Keratinocyte (primary cell): Measurements from ENCODE around the gene KRT37. TPM values are rescaled to one million over a fixed set of nuclear protein-coding genes. Genes with fewer than 3 reads are reported as not detected.
"Not testable (repeated sequence)": the region's sequence is repeated elsewhere in the genome, so short reads cannot be mapped to it uniquely, and the experiment has no call there.

ENCODE experiments used
- DNase-seq: peaks from one replicate; pipeline ENCODE4 v3.0.0-alpha.2; 2011; ENCODE audit warnings: low read depth, missing footprints, low spot score
- FAIRE-seq: peaks from 2 replicates; lab custom pipeline; 2011; peaks lifted over from hg19 to GRCh38; lab: Jason Lieb, UNC
- H2AFZ ChIP-seq: 2 replicates; pipeline ENCODE4 v1.6.0; 2012; ENCODE audit warnings: low read length, control low read depth, inconsistent platforms; ENCODE audit not compliant: control insufficient read depth
- H3K27ac ChIP-seq: 2 replicates; pipeline ENCODE4 v1.5.1; 2011; ENCODE audit warnings: low read length; ENCODE audit not compliant: control insufficient read depth, insufficient read depth
- H3K27me3 ChIP-seq: 3 replicates; pipeline ENCODE4 v1.6.0; 2011; ENCODE audit warnings: low read length; ENCODE audit not compliant: control insufficient read depth, insufficient read depth; ENCODE audit errors: extremely low read depth
- H3K36me3 ChIP-seq, 2 experiments: 2 replicates in 1 of 2; 3 replicates in 1 of 2; pipeline ENCODE4 v1.5.1; 2011; ENCODE audit warnings: low read length in 2 of 2, mild to moderate bottlenecking in 1 of 2; ENCODE audit not compliant: control insufficient read depth in 2 of 2, insufficient read depth in 2 of 2; ENCODE audit errors: extremely low read depth in 1 of 2
- H3K4me1 ChIP-seq: 3 replicates; pipeline ENCODE4 v1.5.1; 2011; ENCODE audit warnings: low read length; ENCODE audit not compliant: control insufficient read depth, insufficient read depth; ENCODE audit errors: extremely low read depth
- H3K4me2 ChIP-seq: 3 replicates; pipeline ENCODE4 v1.6.0; 2011; ENCODE audit warnings: low read depth, low read length; ENCODE audit not compliant: control insufficient read depth, insufficient read depth; ENCODE audit errors: extremely low read depth
- H3K4me3 ChIP-seq, 3 experiments: fragments of 200-600 bp in 1 of 3; sonication (generic) in 1 of 3; 2 replicates in 2 of 3; 3 replicates in 1 of 3; pipeline ENCODE4 v1.5.1; 2011 to 2016; ENCODE audit warnings: low read length in 3 of 3, mild to moderate bottlenecking in 3 of 3, control low read depth in 2 of 3, inconsistent platforms in 1 of 3, low read depth in 1 of 3, mixed read lengths in 1 of 3, mixed run types in 1 of 3, moderate library complexity in 1 of 3; ENCODE audit not compliant: control insufficient read depth in 2 of 3, insufficient read depth in 2 of 3; ENCODE audit errors: extremely low read depth in 1 of 3
- H3K79me2 ChIP-seq: 2 replicates; pipeline ENCODE4 v1.6.0; 2012; ENCODE audit warnings: low read length; ENCODE audit not compliant: control insufficient read depth, insufficient read depth
- H3K9ac ChIP-seq: 3 replicates; pipeline ENCODE4 v1.6.0; 2011; ENCODE audit warnings: low read length; ENCODE audit not compliant: control insufficient read depth, insufficient read depth; ENCODE audit errors: extremely low read depth
- H3K9me1 ChIP-seq: 3 replicates; pipeline ENCODE4 v1.6.0; 2011; ENCODE audit warnings: low read length; ENCODE audit not compliant: control insufficient read depth, insufficient read depth; ENCODE audit errors: extremely low read depth
- H3K9me3 ChIP-seq: 2 replicates; pipeline ENCODE4 v1.5.1; 2012; ENCODE audit warnings: low read depth, low read length; ENCODE audit not compliant: control insufficient read depth
- H4K20me1 ChIP-seq: 3 replicates; pipeline ENCODE4 v1.6.0; 2011; ENCODE audit warnings: low read length; ENCODE audit not compliant: control insufficient read depth, insufficient read depth; ENCODE audit errors: extremely low read depth
- CTCF ChIP-seq, 3 experiments: IDR thresholded peaks in 1 of 3; conservative IDR thresholded peaks in 1 of 3; optimal IDR thresholded peaks in 1 of 3; 2 replicates in 2 of 3; 3 replicates in 1 of 3; pipeline versions ENCODE3 to v1.5.1; 2011; ENCODE audit warnings: low read length in 3 of 3, mild to moderate bottlenecking in 3 of 3, moderate library complexity in 2 of 3, control low read depth in 1 of 3, inconsistent platforms in 1 of 3; ENCODE audit not compliant: insufficient read depth in 2 of 3; ENCODE audit errors: extremely low read depth in 1 of 3
- EZH2 ChIP-seq: IDR thresholded peaks from one replicate; pipeline ENCODE4 v1.6.1; 2012; ENCODE audit warnings: inconsistent platforms, mild to moderate bottlenecking, low read length, moderate library complexity
- dilution Hi-C: fragments of 300-500 bp; cut with MboI; formaldehyde crosslinking; loops from one replicate; pipeline ENCODE4 v1.7.0; 2020; ENCODE audit warnings: low sequenced_read_pairs; ENCODE audit not compliant: extremely low pct_ligation_motif_present
- polyA plus RNA-seq, 5 experiments: library from polyadenylated mRNA; depleted of rRNA in 3 of 5; stranded (reverse) in 3 of 5; stranded (forward) in 1 of 5; unstranded in 1 of 5; fragments of >200 nt; gene quantifications; 1 replicate in 1 of 5; 2 replicates in 3 of 5; 3 replicates in 1 of 5; pipeline versions ENCODE4 v1.2.1 to v1.2.3, GENCODE V29; 2011 to 2012; ENCODE audit warnings: missing spikeins in 2 of 5, low read depth in 1 of 5, low replicate concordance in 1 of 5

Gene KRT37
- polyA plus RNA-seq, 1 donor (not counting 4 experiments of a cell fraction or from before 2014, with no cell fraction given) = 0.08 TPM

- dilution Hi-C loops = no loop called here
- no peak for TF ChIP-seq EZH2
- no peak for TF ChIP-seq CTCF (optimal IDR thresholded peaks at IDR 0.05 in 1 of 3, IDR thresholded peaks at IDR 0.05 in 1 of 3, conservative IDR thresholded peaks at IDR 0.05 in 1 of 3; ENCODE audit: extremely low read depth in 1 of 3, insufficient read depth in 2 of 3, low read length in 3 of 3)
- H3K4me1 ChIP-seq = peaks cover 19% of the 10 kb centered on the region
- no peaks in the 10 kb centered on the region for H3K79me2 ChIP-seq
- no peaks in the 10 kb centered on the region for H3K9me3 ChIP-seq
- H3K9me1 ChIP-seq = no peaks in the 10 kb centered on the region
- H2AFZ ChIP-seq = no peak overlapping the region
- no peaks in the 10 kb centered on the region for H3K36me3 ChIP-seq
- H3K27me3 ChIP-seq = no peaks in the 10 kb centered on the region
- no peaks in the 10 kb centered on the region for H4K20me1 ChIP-seq
- FAIRE-seq = no peak
- no peak for DNase-seq
- H3K4me2 ChIP-seq = no peak overlapping the region
- H3K4me3 ChIP-seq = no peak overlapping the region
- no peak overlapping the region for H3K9ac ChIP-seq
- no peak overlapping the region for H3K27ac ChIP-seq
Measured at GRCh38 chr17:41383690-41384089, 40.7 kb downstream of the KRT37 start.

GRCh38 chr17:41382394-41382793 is 42.0 kb downstream of the KRT37 start:
- Histone ChIP-seq H3K9me1 (no peaks in the 10 kb centered on the region), H3K9ac (no peak overlapping the region), H3K27me3 (no peaks in the 10 kb centered on the region), H3K4me2 (no peak overlapping the region), H3K27ac (peak overlapping the region; percentile 6), H4K20me1 (no peaks in the 10 kb centered on the region), H3K4me1 (peaks cover 25% of the 10 kb centered on the region), H3K36me3 (no peaks in the 10 kb centered on the region), H3K9me3 (no peaks in the 10 kb centered on the region), H3K4me3 (no peak overlapping the region), H3K79me2 (no peaks in the 10 kb centered on the region), H2AFZ (no peak overlapping the region)
- TF ChIP-seq CTCF (optimal IDR thresholded peaks at IDR 0.05 in 1 of 3, IDR thresholded peaks at IDR 0.05 in 1 of 3, conservative IDR thresholded peaks at IDR 0.05 in 1 of 3; ENCODE audit: extremely low read depth in 1 of 3, insufficient read depth in 2 of 3, low read length in 3 of 3) (no peak), EZH2 (no peak)
- no peak for DNase-seq
- dilution Hi-C loops = no loop called here
- no peak for FAIRE-seq

GRCh38 chr17:41381943-41382342 is 42.4 kb downstream of the KRT37 start, which contains the start of gene KRT34:
KRT34 (minus strand) TSS chr17:41382306; CDS start chr17:41382246, 60 bp downstream.
- H3K79me2 ChIP-seq, dilution Hi-C loops, H3K9ac ChIP-seq, H3K9me1 ChIP-seq, H3K4me2 ChIP-seq, H3K27me3 ChIP-seq, H3K9me3 ChIP-seq, H3K4me3 ChIP-seq, H2AFZ ChIP-seq, H3K36me3 ChIP-seq, FAIRE-seq, DNase-seq, H4K20me1 ChIP-seq: not testable (repeated sequence)
- H3K4me1 ChIP-seq = peaks cover 25% of the 10 kb centered on the region
- H3K27ac ChIP-seq = peak within 1 kb of the TSS; percentile 6

GRCh38 chr17:41380091-41380490 is 44.3 kb downstream of the KRT37 start:
- dilution Hi-C loops, H4K20me1 ChIP-seq, H3K9me3 ChIP-seq, H2AFZ ChIP-seq, H3K9ac ChIP-seq, H3K9me1 ChIP-seq, H3K79me2 ChIP-seq, H3K36me3 ChIP-seq, H3K4me3 ChIP-seq, H3K27me3 ChIP-seq: not testable (repeated sequence)
- DNase-seq (peak; percentile 77), FAIRE-seq (peak; percentile 63)
- Histone ChIP-seq H3K27ac (peak overlapping the region; percentile 92), H3K4me1 (peaks cover 25% of the 10 kb centered on the region), H3K4me2 (peak overlapping the region; percentile 35)
